OCI-LY1 (cell line): Measurements from ENCODE around the gene FGF23.

Source experiments
- H2AFZ ChIP-seq: fragments of 200-600 bp; sonication (generic), shearing (Covaris generic); 2 replicates; pipeline ENCODE4 v1.6.0; 2014; ENCODE audit warnings: antibody characterized with exemption, mild to moderate bottlenecking, low read length
- H3F3A ChIP-seq: fragments of 200-600 bp; sonication (generic), shearing (Covaris generic); 2 replicates; pipeline ENCODE4 v1.6.0; 2014; ENCODE audit warnings: mild to moderate bottlenecking, antibody characterized with exemption, low read length, moderate library complexity; ENCODE audit not compliant: insufficient read depth
- H3K27ac ChIP-seq: fragments of 200-600 bp; sonication (generic); 2 replicates; pipeline ENCODE4 v1.5.1; 2014; ENCODE audit warnings: low read length, mixed run types, mild to moderate bottlenecking, low read depth; ENCODE audit not compliant: poor library complexity, severe bottlenecking
- H3K27me3 ChIP-seq: fragments of 200-600 bp; sonication (generic); 2 replicates; pipeline ENCODE4 v1.6.0; 2014; ENCODE audit warnings: antibody characterized with exemption, mild to moderate bottlenecking, low read length, moderate library complexity; ENCODE audit not compliant: insufficient read depth
- H3K36me3 ChIP-seq: fragments of 200-600 bp; sonication (generic); 2 replicates; pipeline ENCODE4 v1.6.1; 2014; ENCODE audit warnings: mild to moderate bottlenecking, antibody characterized with exemption, low read length, moderate library complexity, mixed read lengths; ENCODE audit not compliant: insufficient read depth
- H3K4me1 ChIP-seq: fragments of 200-600 bp; sonication (generic); 2 replicates; pipeline ENCODE4 v1.5.1; 2014; ENCODE audit warnings: mild to moderate bottlenecking, low read length, moderate library complexity; ENCODE audit not compliant: insufficient read depth, severe bottlenecking
- H3K4me2 ChIP-seq: fragments of 200-600 bp; sonication (generic), shearing (Covaris generic); 2 replicates; pipeline ENCODE4 v1.6.1; 2014; ENCODE audit warnings: low read length
- H3K4me3 ChIP-seq: fragments of 200-600 bp; sonication (generic); 2 replicates; pipeline ENCODE4 v1.5.1; 2014; ENCODE audit warnings: low read length, low read depth, mild to moderate bottlenecking, mixed read lengths; ENCODE audit not compliant: poor library complexity, severe bottlenecking
- H3K79me2 ChIP-seq: fragments of 200-600 bp; shearing (Covaris generic); 2 replicates; pipeline ENCODE4 v1.6.1; 2016; ENCODE audit warnings: mixed run types, low read length, mixed read lengths; ENCODE audit not compliant: insufficient read depth
- H3K9ac ChIP-seq: fragments of 200-600 bp; sonication (generic), shearing (Covaris generic); 2 replicates; pipeline ENCODE4 v1.6.1; 2014; ENCODE audit warnings: mild to moderate bottlenecking, low read length, mixed read lengths
- H3K9me2 ChIP-seq: fragments of 200-600 bp; sonication (generic), shearing (Covaris generic); 2 replicates; pipeline ENCODE4 v1.6.1; 2014; ENCODE audit warnings: low read depth, mild to moderate bottlenecking, low read length, mixed read lengths
- H3K9me3 ChIP-seq: fragments of 200-600 bp; shearing (Covaris generic); 2 replicates; pipeline ENCODE4 v1.6.1; 2014; ENCODE audit warnings: low read length, mixed read lengths
- H4K20me1 ChIP-seq: fragments of 200-600 bp; sonication (generic), shearing (Covaris generic); 2 replicates; pipeline ENCODE4 v1.6.0; 2016; ENCODE audit warnings: mild to moderate bottlenecking, low read length; ENCODE audit not compliant: insufficient read depth
- CTCF ChIP-seq: fragments of 200-600 bp; sonication (generic), shearing (Covaris generic); IDR thresholded peaks from 2 replicates; pipeline ENCODE4 v1.5.1; 2017; ENCODE audit warnings: mild to moderate bottlenecking, antibody characterized with exemption, low read length, moderate library complexity, mixed read lengths
- EZH2 ChIP-seq: fragments of 200-600 bp; sonication (generic), shearing (Covaris generic); IDR thresholded peaks from 2 replicates; pipeline ENCODE4 v1.8.0; 2017; ENCODE audit warnings: borderline replicate concordance, mixed run types, mild to moderate bottlenecking, antibody characterized with exemption, low read length, moderate library complexity, mixed read lengths

Gene FGF23

GRCh38 chr12:4416276-4416675 lies 36.8 kb upstream of the FGF23 start:
- no peak overlapping the region for H2AFZ ChIP-seq
- H3K4me3 ChIP-seq: no peak overlapping the region
- H3K27me3 ChIP-seq: no peaks in the 10 kb centered on the region
- no peaks in the 10 kb centered on the region for H3K36me3 ChIP-seq
- no peak overlapping the region for H3K27ac ChIP-seq
- H3K4me2 ChIP-seq: no peak overlapping the region
- no peak overlapping the region for H3K9ac ChIP-seq
- no peak for TF ChIP-seq EZH2
- TF ChIP-seq CTCF: no peak
- H3K9me3 ChIP-seq: no peaks in the 10 kb centered on the region
- no peaks in the 10 kb centered on the region for H3K79me2 ChIP-seq
- H4K20me1 ChIP-seq: no peaks in the 10 kb centered on the region
- H3K4me1 ChIP-seq: no peaks in the 10 kb centered on the region
- H3K9me2 ChIP-seq: no peaks in the 10 kb centered on the region
- H3F3A ChIP-seq: no peaks in the 10 kb centered on the region

GRCh38 chr12:4412465-4412864 lies 33.0 kb upstream of the FGF23 start:
- H2AFZ ChIP-seq: no peak overlapping the region
- H3K9me2 ChIP-seq: no peaks in the 10 kb centered on the region
- H3K4me3 ChIP-seq: no peak overlapping the region
- no peaks in the 10 kb centered on the region for H3K4me1 ChIP-seq
- no peaks in the 10 kb centered on the region for H3K36me3 ChIP-seq
- TF ChIP-seq CTCF (no peak), EZH2 (no peak)
- no peak overlapping the region for H3K27ac ChIP-seq
- H4K20me1 ChIP-seq: no peaks in the 10 kb centered on the region
- H3K9ac ChIP-seq: no peak overlapping the region
- no peaks in the 10 kb centered on the region for H3K79me2 ChIP-seq
- H3K9me3 ChIP-seq: no peaks in the 10 kb centered on the region
- no peak overlapping the region for H3K4me2 ChIP-seq
- no peaks in the 10 kb centered on the region for H3F3A ChIP-seq
- H3K27me3 ChIP-seq: 0 out of 2 replicates have a peak, but pooled peaks cover 3% of the 10 kb centered on the region

GRCh38 chr12:4412056-4412455 lies 32.5 kb upstream of the FGF23 start:
- Histone ChIP-seq H3K79me2 (no peaks in the 10 kb centered on the region), H3K4me2 (no peak overlapping the region), H3K9me3 (no peaks in the 10 kb centered on the region), H3K36me3 (no peaks in the 10 kb centered on the region), H3F3A (no peaks in the 10 kb centered on the region), H3K4me1 (no peaks in the 10 kb centered on the region), H4K20me1 (no peaks in the 10 kb centered on the region), H2AFZ (no peak overlapping the region), H3K27me3 (0 out of 2 replicates have a peak, but pooled peaks cover 3% of the 10 kb centered on the region), H3K4me3 (no peak overlapping the region), H3K9me2 (no peaks in the 10 kb centered on the region), H3K9ac (no peak overlapping the region), H3K27ac (no peak overlapping the region)
- no peak for TF ChIP-seq CTCF
- no peak for TF ChIP-seq EZH2
